Uterus (tissue), 4 donors: ENCODE data around the gene AQP11. TPM values are rescaled to one million over a fixed set of nuclear protein-coding genes. Genes with fewer than 3 reads are reported as not detected.

Experiments
- DNase-seq, 2 donors: peaks; one replicate each; pipeline ENCODE4 v3.0.0-alpha.2; 2019 to 2020
- H3K27ac ChIP-seq, 2 donors: fragments of 200-600 bp; sonication (generic); 1 replicate in 1 of 2; 2 replicates in 1 of 2; pipeline ENCODE4 v1.5.1; 2016 to 2018
- H3K27me3 ChIP-seq, 2 donors: fragments of 200-600 bp; sonication (generic); one replicate each; pipeline ENCODE4 v1.5.1; 2018 to 2019; ENCODE audit warnings: control low read depth in 1 of 2
- H3K36me3 ChIP-seq, 2 donors: fragments of 200-600 bp; sonication (generic); one replicate each; pipeline ENCODE4 v1.5.1; 2019; ENCODE audit warnings: control low read depth in 1 of 2
- H3K4me1 ChIP-seq, 2 donors: fragments of 200-600 bp; sonication (generic); one replicate each; pipeline ENCODE4 v1.5.1; 2018 to 2019; ENCODE audit warnings: control low read depth in 1 of 2
- H3K4me3 ChIP-seq, 2 donors: fragments of 200-600 bp; sonication (generic); 1 replicate in 1 of 2; 2 replicates in 1 of 2; pipeline ENCODE4 v1.5.1; 2018 to 2019; ENCODE audit warnings: mild to moderate bottlenecking in 1 of 2
- H3K9me3 ChIP-seq, 2 donors: fragments of 200-600 bp; sonication (generic); one replicate each; pipeline ENCODE4 v1.5.1; 2019; ENCODE audit warnings: control low read depth in 1 of 2
- CTCF ChIP-seq, 4 experiments: fragments of 200-600 bp in 2 of 4; fragments of 450-650 bp in 2 of 4; sonication (generic) in 2 of 4; IDR thresholded peaks; one replicate each; pipeline ENCODE4 v1.5.1; 2016 to 2019; ENCODE audit warnings: antibody characterized with exemption in 4 of 4, mild to moderate bottlenecking in 2 of 4, moderate library complexity in 1 of 4
- POLR2A ChIP-seq, 2 donors: fragments of 450-650 bp; IDR thresholded peaks; one replicate each; pipeline ENCODE4 v1.6.1; 2016; ENCODE audit warnings: antibody characterized with exemption in 2 of 2, mild to moderate bottlenecking in 1 of 2, moderate library complexity in 1 of 2
- intact Hi-C: fragments of 100-400 bp; cut with DNase I; formaldehyde crosslinking; loops from one replicate; pipeline ENCODE4 v1.15.1; 2023; ENCODE audit warnings: low total_unique reads
- total RNA-seq, 4 donors: library from RNA; depleted of rRNA in 3 of 4; stranded (reverse); fragments of >200 nt in 3 of 4; gene quantifications; one replicate each; pipeline versions ENCODE4 v1.1.0 to v1.2.4, GENCODE V29; 2014 to 2023
- donor health status: DM: yes; HTN: yes; CAD: no.

The AQP11 gene
- total RNA-seq, 4 donors from 2014 or later = 0.73 to 6.9 (median 1.9) TPM; not detected in 1

- intact Hi-C loops = no loop called here
- no peak for DNase-seq
- Histone ChIP-seq H3K27me3 (no peaks in the 10 kb centered on the region), H3K36me3 (no peaks in the 10 kb centered on the region), H3K9me3 (no peaks in the 10 kb centered on the region), H3K27ac (no peak overlapping the region), H3K4me1 (no peaks in the 10 kb centered on the region), H3K4me3 (no peak overlapping the region)
- TF ChIP-seq POLR2A (IDR thresholded peaks at IDR 0.05) = no peak
- TF ChIP-seq CTCF (IDR thresholded peaks at IDR 0.05) = no peak
These were observed 58.0 kb downstream of the AQP11 start for GRCh38 chr11:77647654-77648305.

- TF ChIP-seq CTCF (IDR thresholded peaks at IDR 0.05) (no peak), POLR2A (IDR thresholded peaks at IDR 0.05) (no peak)
- no peak for DNase-seq
- intact Hi-C loops = no loop called here
- no peaks in the 10 kb centered on the region for H3K36me3 ChIP-seq
- no peaks in the 10 kb centered on the region for H3K27me3 ChIP-seq
- no peaks in the 10 kb centered on the region for H3K9me3 ChIP-seq
- no peak overlapping the region for H3K4me3 ChIP-seq
- H3K4me1 ChIP-seq = no peaks in the 10 kb centered on the region
- H3K27ac ChIP-seq = no peak overlapping the region
These were observed 60.4 kb downstream of the AQP11 start for GRCh38 chr11:77650123-77650522.

GRCh38 chr11:77654770-77655434 is 65.1 kb downstream of the AQP11 start:
- Histone ChIP-seq H3K9me3 (no peaks in the 10 kb centered on the region), H3K4me1 (no peaks in the 10 kb centered on the region), H3K36me3 (no peaks in the 10 kb centered on the region), H3K27me3 (no peaks in the 10 kb centered on the region), H3K4me3 (no peak overlapping the region), H3K27ac (no peak overlapping the region)
- intact Hi-C loops = no loop called here
- TF ChIP-seq CTCF (IDR thresholded peaks at IDR 0.05) (no peak), POLR2A (IDR thresholded peaks at IDR 0.05) (no peak)
- no peak for DNase-seq

GRCh38 chr11:77656362-77656761 is 66.6 kb downstream of the AQP11 start:
- intact Hi-C loops = no loop called here
- no peaks in the 10 kb centered on the region for H3K36me3 ChIP-seq

More at GRCh38 chr11:77656362-77656761, 66.6 kb downstream of the AQP11 start:
- Histone ChIP-seq H3K27me3 (no peaks in the 10 kb centered on the region), H3K4me3 (no peak overlapping the region), H3K9me3 (no peaks in the 10 kb centered on the region), H3K4me1 (no peaks in the 10 kb centered on the region), H3K27ac (no peak overlapping the region)
- DNase-seq = no peak
- TF ChIP-seq CTCF (IDR thresholded peaks at IDR 0.05) (no peak), POLR2A (IDR thresholded peaks at IDR 0.05) (no peak)
